Measurements from ENCODE around the gene CD7. TPM values are rescaled to one million over a fixed set of nuclear protein-coding genes. Genes with fewer than 3 reads are reported as not detected.

The CD7 gene
- total and polyA plus RNA-seq, 9 of the 15 experiments (the other 6 are each of a cell fraction or from before 2014, with no cell fraction given), result 0.21 to 0.35 TPM; not detected in 7

DNA sequence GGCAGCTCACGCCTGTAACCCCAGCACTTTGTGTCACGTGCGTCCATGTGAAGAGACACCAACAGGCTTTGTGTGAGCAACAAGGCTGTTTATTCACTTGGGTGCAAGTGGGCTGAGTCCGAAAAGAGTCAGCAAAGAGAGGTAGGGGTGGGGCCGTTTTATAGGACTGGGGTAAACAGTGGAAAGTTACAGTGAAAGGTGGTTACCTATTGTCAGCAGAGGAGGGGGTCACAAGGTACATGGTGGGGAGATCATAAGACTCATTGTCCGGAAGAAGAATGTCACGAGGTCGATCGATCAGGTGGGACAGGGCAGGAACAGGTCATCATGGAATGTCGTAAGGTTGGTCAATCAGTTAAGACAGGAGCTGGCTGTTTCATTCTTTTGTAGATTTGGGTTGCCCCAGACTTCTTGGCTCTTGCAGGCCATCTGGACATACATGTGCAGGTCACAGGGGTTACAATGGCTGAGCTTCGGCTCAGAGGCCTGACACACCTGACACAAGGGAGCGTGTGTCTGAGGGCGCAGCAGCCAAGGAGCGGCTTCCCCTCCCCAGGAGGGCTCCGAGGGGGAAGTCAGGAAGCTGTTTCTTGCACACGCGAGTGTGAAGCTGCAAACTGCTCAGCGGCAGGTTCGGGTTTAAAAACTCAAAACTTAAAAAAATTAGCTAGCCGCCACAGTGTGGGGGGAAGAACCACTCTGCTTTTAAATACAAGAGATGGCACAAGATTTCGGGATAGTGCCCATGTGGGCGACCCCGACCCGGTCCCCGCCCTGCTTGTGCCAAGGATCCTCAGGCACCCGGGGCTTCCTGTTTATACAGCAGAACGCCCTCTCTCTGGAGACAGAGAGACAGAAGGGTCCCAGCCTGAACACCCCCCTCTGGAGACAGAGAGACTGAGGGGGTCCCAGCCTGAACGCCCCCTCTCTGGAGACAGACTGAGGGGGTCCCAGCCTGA, 29.2 kb upstream of the CD7 start (continued):
- TF ChIP-seq, protein P1, sequence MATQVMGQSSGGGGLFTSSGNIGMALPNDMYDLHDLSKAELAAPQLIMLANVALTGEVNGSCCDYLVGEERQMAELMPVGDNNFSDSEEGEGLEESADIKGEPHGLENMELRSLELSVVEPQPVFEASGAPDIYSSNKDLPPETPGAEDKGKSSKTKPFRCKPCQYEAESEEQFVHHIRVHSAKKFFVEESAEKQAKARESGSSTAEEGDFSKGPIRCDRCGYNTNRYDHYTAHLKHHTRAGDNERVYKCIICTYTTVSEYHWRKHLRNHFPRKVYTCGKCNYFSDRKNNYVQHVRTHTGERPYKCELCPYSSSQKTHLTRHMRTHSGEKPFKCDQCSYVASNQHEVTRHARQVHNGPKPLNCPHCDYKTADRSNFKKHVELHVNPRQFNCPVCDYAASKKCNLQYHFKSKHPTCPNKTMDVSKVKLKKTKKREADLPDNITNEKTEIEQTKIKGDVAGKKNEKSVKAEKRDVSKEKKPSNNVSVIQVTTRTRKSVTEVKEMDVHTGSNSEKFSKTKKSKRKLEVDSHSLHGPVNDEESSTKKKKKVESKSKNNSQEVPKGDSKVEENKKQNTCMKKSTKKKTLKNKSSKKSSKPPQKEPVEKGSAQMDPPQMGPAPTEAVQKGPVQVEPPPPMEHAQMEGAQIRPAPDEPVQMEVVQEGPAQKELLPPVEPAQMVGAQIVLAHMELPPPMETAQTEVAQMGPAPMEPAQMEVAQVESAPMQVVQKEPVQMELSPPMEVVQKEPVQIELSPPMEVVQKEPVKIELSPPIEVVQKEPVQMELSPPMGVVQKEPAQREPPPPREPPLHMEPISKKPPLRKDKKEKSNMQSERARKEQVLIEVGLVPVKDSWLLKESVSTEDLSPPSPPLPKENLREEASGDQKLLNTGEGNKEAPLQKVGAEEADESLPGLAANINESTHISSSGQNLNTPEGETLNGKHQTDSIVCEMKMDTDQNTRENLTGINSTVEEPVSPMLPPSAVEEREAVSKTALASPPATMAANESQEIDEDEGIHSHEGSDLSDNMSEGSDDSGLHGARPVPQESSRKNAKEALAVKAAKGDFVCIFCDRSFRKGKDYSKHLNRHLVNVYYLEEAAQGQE (IDR thresholded peaks at IDR 0.05; ENCODE audit: borderline replicate concordance), result no peak
- TF ChIP-seq, protein P1 (CRISPR knock-in tag; IDR thresholded peaks at IDR 0.05; ENCODE audit: low read depth), result no peak
- TF ChIP-seq, protein P2, sequence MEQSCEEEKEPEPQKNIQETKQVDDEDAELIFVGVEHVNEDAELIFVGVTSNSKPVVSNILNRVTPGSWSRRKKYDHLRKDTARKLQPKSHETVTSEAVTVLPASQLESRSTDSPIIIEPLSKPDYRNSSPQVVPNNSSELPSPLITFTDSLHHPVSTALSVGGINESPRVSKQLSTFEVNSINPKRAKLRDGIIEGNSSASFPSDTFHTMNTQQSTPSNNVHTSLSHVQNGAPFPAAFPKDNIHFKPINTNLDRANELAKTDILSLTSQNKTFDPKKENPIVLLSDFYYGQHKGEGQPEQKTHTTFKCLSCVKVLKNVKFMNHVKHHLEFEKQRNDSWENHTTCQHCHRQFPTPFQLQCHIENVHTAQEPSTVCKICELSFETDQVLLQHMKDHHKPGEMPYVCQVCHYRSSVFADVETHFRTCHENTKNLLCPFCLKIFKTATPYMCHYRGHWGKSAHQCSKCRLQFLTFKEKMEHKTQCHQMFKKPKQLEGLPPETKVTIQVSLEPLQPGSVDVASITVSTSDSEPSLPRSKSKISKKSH (CRISPR knock-in tag; IDR thresholded peaks at IDR 0.05), result no peak
- TF ChIP-seq, protein P3, sequence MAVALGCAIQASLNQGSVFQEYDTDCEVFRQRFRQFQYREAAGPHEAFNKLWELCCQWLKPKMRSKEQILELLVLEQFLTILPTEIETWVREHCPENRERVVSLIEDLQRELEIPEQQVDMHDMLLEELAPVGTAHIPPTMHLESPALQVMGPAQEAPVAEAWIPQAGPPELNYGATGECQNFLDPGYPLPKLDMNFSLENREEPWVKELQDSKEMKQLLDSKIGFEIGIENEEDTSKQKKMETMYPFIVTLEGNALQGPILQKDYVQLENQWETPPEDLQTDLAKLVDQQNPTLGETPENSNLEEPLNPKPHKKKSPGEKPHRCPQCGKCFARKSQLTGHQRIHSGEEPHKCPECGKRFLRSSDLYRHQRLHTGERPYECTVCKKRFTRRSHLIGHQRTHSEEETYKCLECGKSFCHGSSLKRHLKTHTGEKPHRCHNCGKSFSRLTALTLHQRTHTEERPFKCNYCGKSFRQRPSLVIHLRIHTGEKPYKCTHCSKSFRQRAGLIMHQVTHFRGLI (CRISPR knock-in tag; IDR thresholded peaks at IDR 0.05), result no peak
- no peak for TF ChIP-seq ZKSCAN1 (IDR thresholded peaks at IDR 0.05; ENCODE audit: low read depth, low read length)
- TF ChIP-seq, protein P4, sequence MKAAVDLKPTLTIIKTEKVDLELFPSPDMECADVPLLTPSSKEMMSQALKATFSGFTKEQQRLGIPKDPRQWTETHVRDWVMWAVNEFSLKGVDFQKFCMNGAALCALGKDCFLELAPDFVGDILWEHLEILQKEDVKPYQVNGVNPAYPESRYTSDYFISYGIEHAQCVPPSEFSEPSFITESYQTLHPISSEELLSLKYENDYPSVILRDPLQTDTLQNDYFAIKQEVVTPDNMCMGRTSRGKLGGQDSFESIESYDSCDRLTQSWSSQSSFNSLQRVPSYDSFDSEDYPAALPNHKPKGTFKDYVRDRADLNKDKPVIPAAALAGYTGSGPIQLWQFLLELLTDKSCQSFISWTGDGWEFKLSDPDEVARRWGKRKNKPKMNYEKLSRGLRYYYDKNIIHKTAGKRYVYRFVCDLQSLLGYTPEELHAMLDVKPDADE (conservative IDR thresholded peaks at IDR 0.05; ENCODE audit: control insufficient read depth, low read depth, low read length), result no peak
- no peak for TF ChIP-seq U2AF2 (optimal IDR thresholded peaks at IDR 0.05; ENCODE audit: low read depth, low read length)
- no peak for TF ChIP-seq MAFF (IDR thresholded peaks at IDR 0.05; ENCODE audit: low read length)
- TF ChIP-seq MEIS2 (IDR thresholded peaks at IDR 0.05; ENCODE audit: partially characterized antibody), result no peak
- TF ChIP-seq ZNF436 (CRISPR knock-in tag; IDR thresholded peaks at IDR 0.05), result no peak

Measured in K562 (cell line).